NCI-H1417 treated with DMSO at 0.1 percent for 48 hours (cell line): Measurements from ENCODE around the gene CIB2.
A peak's percentile ranks its signal among the peaks of the same experiment; 100 is the strongest.
"Not testable (repeated sequence)": the region's sequence is repeated elsewhere in the genome, so short reads cannot be mapped to it uniquely, and the experiment has no call there.

Experiments
- DNase-seq: peaks from one replicate; lab custom pipeline; 2025; lab: John Stamatoyannopoulos, UW

The CIB2 gene

GRCh38 chr15:78131295-78132061, at the start of gene CIB2:
Gene CIB2, minus strand, starts transcription at chr15:78131445. Its CDS starts 230 bp downstream, at chr15:78131215.
- peak; percentile 12 for DNase-seq

GRCh38 chr15:78179906-78180305, 48.7 kb upstream of the CIB2 start:
- DNase-seq = no peak

- no peak for DNase-seq
These were observed 48.1 kb upstream of the CIB2 start for GRCh38 chr15:78179286-78179840.

GRCh38 chr15:78178064-78178463, 46.8 kb upstream of the CIB2 start:
- no peak for DNase-seq

- DNase-seq = no peak
These were observed 46.2 kb upstream of the CIB2 start for GRCh38 chr15:78177447-78177873.

- no peak for DNase-seq
These were observed 44.1 kb upstream of the CIB2 start for GRCh38 chr15:78175330-78175729.

- DNase-seq = no peak
These were observed 43.2 kb upstream of the CIB2 start for GRCh38 chr15:78174401-78174800.

- no peak for DNase-seq
These were observed 40.7 kb upstream of the CIB2 start for GRCh38 chr15:78171864-78172472.

- no peak for DNase-seq
These were observed 39.9 kb upstream of the CIB2 start for GRCh38 chr15:78170848-78171773.

GRCh38 chr15:78168608-78169007, 37.4 kb upstream of the CIB2 start:
- DNase-seq = no peak

GRCh38 chr15:78167227-78167888, 36.1 kb upstream of the CIB2 start:
- no peak for DNase-seq

- DNase-seq = no peak
These were observed 32.8 kb upstream of the CIB2 start for GRCh38 chr15:78164010-78164409.

- no peak for DNase-seq
These were observed 30.8 kb upstream of the CIB2 start for GRCh38 chr15:78162038-78162437.

GRCh38 chr15:78159395-78159794, 28.1 kb upstream of the CIB2 start:
- no peak for DNase-seq

- no peak for DNase-seq
These were observed 26.0 kb upstream of the CIB2 start for GRCh38 chr15:78157203-78157602.

GRCh38 chr15:78156653-78157052, 25.4 kb upstream of the CIB2 start:
- no peak for DNase-seq

GRCh38 chr15:78155355-78155939, 24.2 kb upstream of the CIB2 start:
- DNase-seq = no peak

GRCh38 chr15:78154955-78155354, 23.7 kb upstream of the CIB2 start:
- DNase-seq = no peak

- DNase-seq = not testable (repeated sequence)
These were observed 19.8 kb upstream of the CIB2 start for GRCh38 chr15:78151075-78151474.

- DNase-seq = no peak
These were observed 18.8 kb upstream of the CIB2 start for GRCh38 chr15:78149805-78150751.
